Measurements from ENCODE around the gene MPPE1. TPM values are rescaled to one million over a fixed set of nuclear protein-coding genes. Genes with fewer than 3 reads are reported as not detected.

The MPPE1 gene
- total and polyA plus RNA-seq, 4 donors: 30.2 to 82.4 (median 57.2) TPM

GRCh38 chr18:11873670-11874340 is 34.3 kb downstream of the MPPE1 start:
- WGBS (ENCODE audit: insufficient coverage): 84% methylated on average over 15 of the region's 15 CpGs
- H3K27me3 ChIP-seq (ENCODE audit: control insufficient read depth, insufficient read depth, low read length): no peaks in the 10 kb centered on the region
- no peaks in the 10 kb centered on the region for H3K4me1 ChIP-seq (ENCODE audit: control insufficient read depth, insufficient read depth, low read length)
- no peak for DNase-seq (ENCODE audit: low read depth in 4 of 6, low spot score in 6 of 6)
- H3K9me3 ChIP-seq (ENCODE audit: control insufficient read depth, insufficient read depth, low read length): no peaks in the 10 kb centered on the region
- H3K27ac ChIP-seq (ENCODE audit: low read depth, low read length): no peak overlapping the region
- peaks cover 41% of the 10 kb centered on the region for H3K36me3 ChIP-seq (ENCODE audit: control insufficient read depth, insufficient read depth, low read length)
- no peak overlapping the region for H3K4me3 ChIP-seq (ENCODE audit: low read depth, low read length)

- Histone ChIP-seq H3K27me3 (ENCODE audit: control insufficient read depth, insufficient read depth, low read length) (no peaks in the 10 kb centered on the region), H3K27ac (ENCODE audit: low read depth, low read length) (no peak overlapping the region), H3K9me3 (ENCODE audit: control insufficient read depth, insufficient read depth, low read length) (no peaks in the 10 kb centered on the region), H3K36me3 (ENCODE audit: control insufficient read depth, insufficient read depth, low read length) (peaks cover 43% of the 10 kb centered on the region), H3K4me3 (ENCODE audit: low read depth, low read length) (no peak overlapping the region), H3K4me1 (ENCODE audit: control insufficient read depth, insufficient read depth, low read length) (no peaks in the 10 kb centered on the region)
- DNase-seq (ENCODE audit: low read depth in 4 of 6, low spot score in 6 of 6): peak in 1 of 6 donors; percentile 18
- 91% methylated on average over 8 of the region's 13 CpGs for WGBS (ENCODE audit: insufficient coverage)
Measured at GRCh38 chr18:11872479-11873136, 35.5 kb downstream of the MPPE1 start.

DNA sequence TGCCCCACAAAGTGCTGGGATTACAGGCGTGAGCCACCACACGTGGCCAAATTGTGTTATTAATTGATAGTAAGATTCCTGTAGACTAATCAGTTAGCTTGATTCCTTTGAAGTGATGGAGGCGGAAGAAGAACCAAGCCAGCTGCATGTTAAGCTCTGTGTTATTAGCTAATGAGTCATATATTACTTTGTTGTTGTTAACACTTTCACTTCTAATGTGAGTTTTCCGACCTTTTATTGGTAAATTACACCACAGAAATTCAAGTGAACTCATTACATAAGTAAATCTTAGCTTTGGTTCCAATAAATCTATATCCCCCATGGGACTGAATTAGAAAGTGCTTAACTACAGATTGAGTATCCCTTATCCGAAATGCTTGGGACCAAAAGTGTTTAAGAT is 36.6 kb downstream of the MPPE1 start:
- no peak for DNase-seq (ENCODE audit: low read depth in 4 of 6, low spot score in 6 of 6)

DNA sequence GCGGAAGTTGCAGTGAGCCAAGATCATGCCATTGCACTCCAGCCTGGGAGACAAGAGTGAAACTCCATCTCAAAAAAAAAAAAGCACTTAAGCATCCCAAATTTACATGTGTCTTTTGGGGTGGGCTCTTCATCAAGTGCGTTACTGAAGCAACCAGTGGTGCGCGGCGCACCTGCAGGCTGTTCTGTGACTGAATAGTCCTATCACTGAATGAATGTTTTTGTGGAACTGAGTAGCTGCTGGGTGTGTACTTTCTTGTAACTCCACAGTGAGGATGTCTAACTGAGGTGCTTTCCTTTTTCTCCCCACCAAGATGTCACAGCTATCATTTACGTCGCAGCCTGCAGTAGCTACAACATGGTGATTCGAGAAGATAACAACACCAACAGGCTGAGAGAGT is 39.9 kb downstream of the MPPE1 start:
- DNase-seq (ENCODE audit: low read depth in 4 of 6, low spot score in 6 of 6): no peak
- no peaks in the 10 kb centered on the region for H3K4me1 ChIP-seq (ENCODE audit: control insufficient read depth, insufficient read depth, low read length)
- no peaks in the 10 kb centered on the region for H3K27me3 ChIP-seq (ENCODE audit: control insufficient read depth, insufficient read depth, low read length)
- H3K9me3 ChIP-seq (ENCODE audit: control insufficient read depth, insufficient read depth, low read length): no peaks in the 10 kb centered on the region
- H3K4me3 ChIP-seq (ENCODE audit: low read depth, low read length): no peak overlapping the region
- H3K27ac ChIP-seq (ENCODE audit: low read depth, low read length): no peak overlapping the region
- H3K36me3 ChIP-seq (ENCODE audit: control insufficient read depth, insufficient read depth, low read length): peaks cover 30% of the 10 kb centered on the region
- WGBS (ENCODE audit: insufficient coverage): 95% methylated on average over 7 of the region's 8 CpGs

More for the DNA sequence above, 36.6 kb downstream of the MPPE1 start:
- H3K9me3 ChIP-seq (ENCODE audit: control insufficient read depth, insufficient read depth, low read length): no peaks in the 10 kb centered on the region
- no CpG with 5 or more reads among the region's 5 CpGs for WGBS (ENCODE audit: insufficient coverage)
- no peaks in the 10 kb centered on the region for H3K4me1 ChIP-seq (ENCODE audit: control insufficient read depth, insufficient read depth, low read length)
- no peaks in the 10 kb centered on the region for H3K27me3 ChIP-seq (ENCODE audit: control insufficient read depth, insufficient read depth, low read length)
- H3K4me3 ChIP-seq (ENCODE audit: low read depth, low read length): no peak overlapping the region
- peaks cover 44% of the 10 kb centered on the region for H3K36me3 ChIP-seq (ENCODE audit: control insufficient read depth, insufficient read depth, low read length)
- H3K27ac ChIP-seq (ENCODE audit: low read depth, low read length): no peak overlapping the region

GRCh38 chr18:11866764-11867163 is 41.4 kb downstream of the MPPE1 start:
- H3K4me3 ChIP-seq (ENCODE audit: low read depth, low read length): no peak overlapping the region
- H3K36me3 ChIP-seq (ENCODE audit: control insufficient read depth, insufficient read depth, low read length): peaks cover 26% of the 10 kb centered on the region
- H3K27me3 ChIP-seq (ENCODE audit: control insufficient read depth, insufficient read depth, low read length): no peaks in the 10 kb centered on the region
- H3K27ac ChIP-seq (ENCODE audit: low read depth, low read length): no peak overlapping the region
- H3K4me1 ChIP-seq (ENCODE audit: control insufficient read depth, insufficient read depth, low read length): no peaks in the 10 kb centered on the region
- 87% methylated on average over 4 of the region's 5 CpGs for WGBS (ENCODE audit: insufficient coverage)
- no peaks in the 10 kb centered on the region for H3K9me3 ChIP-seq (ENCODE audit: control insufficient read depth, insufficient read depth, low read length)
- no peak for DNase-seq (ENCODE audit: low read depth in 4 of 6, low spot score in 6 of 6)

DNA sequence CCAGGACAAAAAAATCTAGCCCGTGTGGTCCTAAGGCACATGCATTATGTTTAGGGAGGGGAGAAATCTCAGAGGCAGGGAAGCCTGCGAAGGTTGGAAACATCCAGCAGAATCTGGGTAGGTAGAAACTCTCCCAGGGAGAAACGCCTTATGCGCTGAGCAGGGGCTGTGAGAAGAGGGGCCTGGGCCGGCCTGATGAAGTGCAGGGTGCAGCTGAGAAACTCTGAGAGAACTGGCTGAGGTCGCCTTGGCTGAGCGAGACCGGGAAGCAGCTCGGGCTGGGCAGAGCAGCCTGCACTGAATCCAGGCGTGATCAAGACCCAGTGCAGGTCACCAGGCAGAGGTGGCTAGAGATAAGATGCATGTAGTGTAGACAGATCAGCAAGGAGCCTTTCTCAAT is 41.8 kb downstream of the MPPE1 start:
- no peak overlapping the region for H3K27ac ChIP-seq (ENCODE audit: low read depth, low read length)
- no peak for DNase-seq (ENCODE audit: low read depth in 4 of 6, low spot score in 6 of 6)
- no peaks in the 10 kb centered on the region for H3K9me3 ChIP-seq (ENCODE audit: control insufficient read depth, insufficient read depth, low read length)
- no peak overlapping the region for H3K4me3 ChIP-seq (ENCODE audit: low read depth, low read length)
- WGBS (ENCODE audit: insufficient coverage): 79% methylated on average over 10 of the region's 10 CpGs
- H3K36me3 ChIP-seq (ENCODE audit: control insufficient read depth, insufficient read depth, low read length): peaks cover 29% of the 10 kb centered on the region
- H3K27me3 ChIP-seq (ENCODE audit: control insufficient read depth, insufficient read depth, low read length): no peaks in the 10 kb centered on the region
- H3K4me1 ChIP-seq (ENCODE audit: control insufficient read depth, insufficient read depth, low read length): no peaks in the 10 kb centered on the region

DNA sequence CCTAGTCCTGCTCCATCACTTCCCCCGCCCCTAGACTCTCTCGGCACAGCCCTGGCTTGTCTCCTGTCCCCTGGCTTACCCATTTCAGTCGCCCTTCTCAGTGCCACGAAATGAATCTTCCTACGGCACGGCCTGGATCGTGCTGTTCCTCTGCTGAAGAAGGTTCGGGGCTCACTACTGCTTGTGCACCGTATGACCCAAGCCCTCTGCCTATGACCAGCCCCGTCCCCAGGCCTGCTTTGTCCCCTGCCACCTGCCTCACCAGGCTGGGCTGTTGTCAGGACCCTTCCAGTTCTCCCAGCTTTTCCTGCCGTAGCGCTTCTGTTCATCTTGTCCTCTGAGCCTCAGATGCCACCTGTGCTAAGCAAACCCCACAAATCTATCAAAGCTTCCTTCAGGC is 43.0 kb downstream of the MPPE1 start:
- Histone ChIP-seq H3K4me1 (ENCODE audit: control insufficient read depth, insufficient read depth, low read length) (no peaks in the 10 kb centered on the region), H3K36me3 (ENCODE audit: control insufficient read depth, insufficient read depth, low read length) (peaks cover 33% of the 10 kb centered on the region), H3K9me3 (ENCODE audit: control insufficient read depth, insufficient read depth, low read length) (no peaks in the 10 kb centered on the region), H3K27me3 (ENCODE audit: control insufficient read depth, insufficient read depth, low read length) (no peaks in the 10 kb centered on the region), H3K27ac (ENCODE audit: low read depth, low read length) (no peak overlapping the region), H3K4me3 (ENCODE audit: low read depth, low read length) (no peak overlapping the region)
- no peak for DNase-seq (ENCODE audit: low read depth in 4 of 6, low spot score in 6 of 6)
- WGBS (ENCODE audit: insufficient coverage): 83% methylated on average over 12 of the region's 12 CpGs

DNA sequence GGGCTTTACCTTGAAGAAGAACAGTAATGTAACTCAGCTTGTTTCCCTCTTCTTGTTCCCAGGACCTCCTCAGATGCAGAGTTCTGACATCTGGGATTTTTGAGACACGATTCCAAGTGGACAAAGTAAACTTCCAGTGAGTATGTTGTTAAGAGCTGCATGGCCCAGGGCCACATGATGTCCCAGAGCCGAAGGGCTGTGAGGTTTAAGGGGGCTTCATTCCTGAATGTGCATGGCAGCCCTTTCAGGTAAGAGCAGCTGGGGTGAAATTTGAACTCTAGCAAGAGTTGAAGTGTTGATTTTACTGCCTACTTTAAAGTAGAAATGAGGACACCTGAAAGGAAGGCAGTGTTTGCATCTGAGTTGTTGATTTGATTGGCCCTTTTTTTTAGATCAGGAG is 43.6 kb downstream of the MPPE1 start:
- no peaks in the 10 kb centered on the region for H3K4me1 ChIP-seq (ENCODE audit: control insufficient read depth, insufficient read depth, low read length)
- no peak for DNase-seq (ENCODE audit: low read depth in 4 of 6, low spot score in 6 of 6)
- H3K9me3 ChIP-seq (ENCODE audit: control insufficient read depth, insufficient read depth, low read length): no peaks in the 10 kb centered on the region
- WGBS (ENCODE audit: insufficient coverage): 95% methylated on average over 2 of the region's 2 CpGs
- no peak overlapping the region for H3K27ac ChIP-seq (ENCODE audit: low read depth, low read length)
- no peak overlapping the region for H3K4me3 ChIP-seq (ENCODE audit: low read depth, low read length)
- no peaks in the 10 kb centered on the region for H3K27me3 ChIP-seq (ENCODE audit: control insufficient read depth, insufficient read depth, low read length)
- H3K36me3 ChIP-seq (ENCODE audit: control insufficient read depth, insufficient read depth, low read length): peaks cover 30% of the 10 kb centered on the region

DNA sequence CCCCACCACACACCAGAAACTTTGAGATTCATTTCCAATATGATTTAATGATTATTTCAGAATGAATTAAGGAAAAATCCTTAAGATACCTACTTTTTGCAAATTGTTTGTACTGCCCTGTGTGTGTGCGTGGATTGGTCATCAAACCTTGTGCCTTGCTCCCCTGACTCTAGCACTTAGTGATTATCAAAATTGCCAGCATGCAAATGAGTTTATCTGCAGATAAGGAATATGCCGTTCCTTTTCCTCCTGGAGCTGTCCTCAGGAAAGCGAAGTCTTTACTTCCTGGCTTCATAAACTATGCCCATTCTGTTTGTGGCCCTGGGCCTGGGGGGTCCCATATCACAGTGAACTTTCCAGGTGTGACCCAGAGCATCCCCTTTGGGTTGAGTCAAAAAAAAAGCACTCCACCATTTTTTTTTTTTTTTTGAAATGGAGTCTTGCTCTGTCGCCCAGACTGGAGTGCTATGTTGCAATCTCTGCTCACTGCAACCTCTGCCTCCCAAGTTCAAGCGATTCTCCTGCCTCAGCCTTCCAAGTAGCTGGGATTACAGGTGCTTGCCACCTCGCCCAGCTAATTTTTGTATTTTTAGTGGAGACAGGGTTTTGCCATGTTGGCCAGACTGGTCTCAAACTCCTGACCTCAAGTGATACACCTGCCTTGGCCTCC is 45.5 kb downstream of the MPPE1 start:
- peaks cover 22% of the 10 kb centered on the region for H3K36me3 ChIP-seq (ENCODE audit: control insufficient read depth, insufficient read depth, low read length)
- WGBS (ENCODE audit: insufficient coverage): 89% methylated on average over 5 of the region's 6 CpGs
- no peak for DNase-seq (ENCODE audit: low read depth in 4 of 6, low spot score in 6 of 6)
- H3K4me3 ChIP-seq (ENCODE audit: low read depth, low read length): no peak overlapping the region
- no peaks in the 10 kb centered on the region for H3K4me1 ChIP-seq (ENCODE audit: control insufficient read depth, insufficient read depth, low read length)
- no peaks in the 10 kb centered on the region for H3K9me3 ChIP-seq (ENCODE audit: control insufficient read depth, insufficient read depth, low read length)
- H3K27me3 ChIP-seq (ENCODE audit: control insufficient read depth, insufficient read depth, low read length): no peaks in the 10 kb centered on the region
- no peak overlapping the region for H3K27ac ChIP-seq (ENCODE audit: low read depth, low read length)

Data from spinal cord (tissue), 10 donors.